HFFc6 (cell line): ENCODE results near the gene IGF1R. TPM values are rescaled to one million over a fixed set of nuclear protein-coding genes. Genes with fewer than 3 reads are reported as not detected.

Experiments
- DNase-seq: peaks from one replicate; pipeline ENCODE4 v3.0.0-alpha.2; 2018
- H3K27ac Mint-ChIP-seq: 2 replicates; pipeline ENCODE4 v1.8.0; 2020; ENCODE audit warnings: mild to moderate bottlenecking, mixed read lengths
- H3K27me3 Mint-ChIP-seq: 2 replicates; pipeline ENCODE4 v1.8.0; 2021; ENCODE audit warnings: mild to moderate bottlenecking, moderate library complexity, mixed read lengths; ENCODE audit not compliant: insufficient read depth
- H3K36me3 Mint-ChIP-seq: 2 replicates; pipeline ENCODE4 v1.8.0; 2021; ENCODE audit warnings: low read depth, mixed read lengths
- H3K4me1 Mint-ChIP-seq: 2 replicates; pipeline ENCODE4 v1.8.0; 2020; ENCODE audit warnings: low read depth, mixed read lengths
- H3K4me3 Mint-ChIP-seq: 2 replicates; pipeline ENCODE4 v1.8.0; 2020; ENCODE audit warnings: mild to moderate bottlenecking, moderate library complexity, mixed read lengths
- H3K9me3 Mint-ChIP-seq: 2 replicates; pipeline ENCODE4 v1.8.0; 2020; ENCODE audit warnings: mild to moderate bottlenecking, mixed read lengths
- total RNA-seq, 6 experiments: library from RNA; stranded (reverse); fragmentation: NEBNext Ultra II Directional; extraction: Animal tissue kit (Norgen Biotek cat#: 25700); gene quantifications; 2 replicates in 1 of 6; 3 replicates in 5 of 6; pipeline ENCODE4 v1.2.3, GENCODE V29; 2021
- TF ChIP-seq, protein P1 (sequence below): fragments of 200-600 bp; sonication (generic); IDR thresholded peaks from 2 replicates; pipeline ENCODE4 v1.5.0; 2021; ENCODE audit warnings: antibody characterized with exemption, mild to moderate bottlenecking

The IGF1R gene
- total RNA-seq, 6 experiments from 2014 or later = 46.7 to 61.9 (median 50.1) TPM

GRCh38 chr15:98720031-98720430 lies 71.7 kb downstream of the IGF1R start:
- Mint-ChIP-seq H3K4me1 (peaks cover 92% of the 10 kb centered on the region), H3K9me3 (no peaks in the 10 kb centered on the region), H3K27ac (peak overlapping the region; percentile 1; the same call in 1 of the 2 replicates), H3K4me3 (no peak overlapping the region), H3K27me3 (peaks cover 2% of the 10 kb centered on the region; the same call in 1 of the 2 replicates), H3K36me3 (peaks cover 8% of the 10 kb centered on the region)
- DNase-seq = no peak
- TF ChIP-seq, protein P1, sequence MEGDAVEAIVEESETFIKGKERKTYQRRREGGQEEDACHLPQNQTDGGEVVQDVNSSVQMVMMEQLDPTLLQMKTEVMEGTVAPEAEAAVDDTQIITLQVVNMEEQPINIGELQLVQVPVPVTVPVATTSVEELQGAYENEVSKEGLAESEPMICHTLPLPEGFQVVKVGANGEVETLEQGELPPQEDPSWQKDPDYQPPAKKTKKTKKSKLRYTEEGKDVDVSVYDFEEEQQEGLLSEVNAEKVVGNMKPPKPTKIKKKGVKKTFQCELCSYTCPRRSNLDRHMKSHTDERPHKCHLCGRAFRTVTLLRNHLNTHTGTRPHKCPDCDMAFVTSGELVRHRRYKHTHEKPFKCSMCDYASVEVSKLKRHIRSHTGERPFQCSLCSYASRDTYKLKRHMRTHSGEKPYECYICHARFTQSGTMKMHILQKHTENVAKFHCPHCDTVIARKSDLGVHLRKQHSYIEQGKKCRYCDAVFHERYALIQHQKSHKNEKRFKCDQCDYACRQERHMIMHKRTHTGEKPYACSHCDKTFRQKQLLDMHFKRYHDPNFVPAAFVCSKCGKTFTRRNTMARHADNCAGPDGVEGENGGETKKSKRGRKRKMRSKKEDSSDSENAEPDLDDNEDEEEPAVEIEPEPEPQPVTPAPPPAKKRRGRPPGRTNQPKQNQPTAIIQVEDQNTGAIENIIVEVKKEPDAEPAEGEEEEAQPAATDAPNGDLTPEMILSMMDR = no peak

DNA sequence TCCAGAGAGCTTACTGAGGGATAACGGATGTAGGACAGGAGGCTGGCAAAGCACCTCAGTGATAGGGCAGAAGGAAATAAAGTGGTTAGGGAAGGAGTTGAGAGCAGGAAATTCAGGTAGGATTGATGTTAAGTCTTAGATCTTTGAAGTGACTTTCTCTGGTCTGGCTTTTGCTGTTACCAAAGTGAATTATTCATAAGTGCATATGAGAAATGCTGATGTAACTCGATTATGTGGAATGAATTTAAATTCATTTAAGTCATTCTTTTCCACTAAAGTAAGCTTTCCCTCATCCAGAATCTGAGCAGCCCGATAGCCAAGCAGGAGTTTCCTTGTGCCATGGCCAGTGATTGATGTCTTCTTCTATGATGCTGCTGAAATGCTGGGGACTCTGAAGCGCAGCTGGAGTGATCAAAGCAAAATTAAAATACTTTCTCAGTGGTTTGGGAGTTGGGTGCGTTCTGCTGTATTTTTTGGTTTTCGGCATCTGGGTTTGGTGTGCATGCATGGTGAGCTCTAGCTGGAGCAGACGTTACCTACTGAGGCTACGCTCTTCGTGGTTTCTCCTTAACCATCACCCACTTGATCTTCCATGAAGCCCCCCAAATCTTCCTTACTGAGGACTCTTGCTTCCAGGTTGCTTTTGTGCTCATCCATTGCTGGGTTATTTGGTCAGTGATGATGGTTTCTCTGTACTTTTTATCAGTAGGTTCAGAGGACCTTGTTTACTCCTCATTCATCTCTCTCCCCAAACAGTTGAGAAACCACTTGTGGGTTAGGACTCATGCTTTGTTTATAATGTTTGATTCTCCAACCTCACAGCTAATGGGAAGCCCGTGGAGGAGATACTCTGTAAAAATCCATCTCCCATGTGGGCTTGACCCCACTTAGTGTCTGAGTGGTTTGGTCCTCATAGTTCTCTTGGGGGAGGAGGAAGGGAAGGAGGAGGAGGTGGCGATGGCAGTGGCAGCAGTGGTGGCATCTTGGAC lies 72.5 kb downstream of the IGF1R start:
- Mint-ChIP-seq H3K36me3 (peaks cover 14% of the 10 kb centered on the region), H3K9me3 (no peaks in the 10 kb centered on the region), H3K27me3 (peaks cover 2% of the 10 kb centered on the region; the same call in 1 of the 2 replicates), H3K4me3 (no peak overlapping the region), H3K27ac (peak overlapping the region; percentile 1; the same call in 1 of the 2 replicates), H3K4me1 (peaks cover 92% of the 10 kb centered on the region)
- TF ChIP-seq, protein P1 = no peak
- no peak for DNase-seq

DNA sequence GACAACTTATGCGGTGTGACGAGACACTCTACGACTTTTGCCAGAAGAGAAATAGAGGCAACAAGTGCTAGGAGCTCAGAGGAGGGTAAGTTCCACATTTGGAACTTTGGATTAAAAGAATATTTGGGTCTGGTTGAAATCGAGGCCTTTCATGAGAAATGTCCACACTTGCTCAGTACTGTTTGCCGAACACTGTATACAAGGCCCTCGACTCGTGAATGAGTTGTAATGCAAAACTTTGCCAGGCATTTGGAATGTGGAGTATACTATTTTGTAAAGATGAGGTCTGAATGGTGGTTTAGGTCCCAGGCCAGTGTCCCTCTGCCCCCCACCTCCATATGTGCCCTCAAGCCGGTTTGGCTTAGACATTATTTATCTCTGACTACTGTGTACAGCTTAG lies 73.9 kb downstream of the IGF1R start:
- H3K9me3 Mint-ChIP-seq = no peaks in the 10 kb centered on the region
- peaks cover 94% of the 10 kb centered on the region for H3K4me1 Mint-ChIP-seq
- no peak for DNase-seq
- H3K27ac Mint-ChIP-seq = no peak overlapping the region; the same call in 1 of the 2 replicates
- TF ChIP-seq, protein P1 = no peak
- peaks cover 19% of the 10 kb centered on the region for H3K36me3 Mint-ChIP-seq
- H3K27me3 Mint-ChIP-seq = peaks cover 3% of the 10 kb centered on the region
- H3K4me3 Mint-ChIP-seq = no peak overlapping the region

DNA sequence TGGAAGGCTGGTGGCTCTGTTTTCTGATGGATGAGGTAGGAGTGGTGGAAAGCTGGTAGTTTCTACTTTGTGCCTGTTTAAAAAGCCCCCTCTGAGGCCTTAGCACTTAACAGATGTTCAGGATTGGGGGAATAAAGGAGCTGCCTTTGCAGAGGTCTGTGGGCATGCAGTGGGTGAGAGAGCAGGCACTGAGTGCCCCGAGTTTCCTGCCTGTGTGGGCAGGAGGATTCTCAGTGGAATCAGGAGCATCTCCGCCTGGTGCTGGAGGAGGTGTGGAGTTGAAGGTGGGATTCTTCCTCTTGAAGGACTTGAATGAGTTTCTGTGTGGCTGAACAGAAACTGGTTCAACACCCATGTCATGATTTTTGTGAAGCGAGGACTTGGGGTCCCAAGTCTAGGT lies 74.3 kb downstream of the IGF1R start:
- Mint-ChIP-seq H3K9me3 (no peaks in the 10 kb centered on the region), H3K27me3 (peaks cover 7% of the 10 kb centered on the region), H3K4me1 (peaks cover 97% of the 10 kb centered on the region), H3K27ac (peak overlapping the region; percentile 12; the same call in 1 of the 2 replicates), H3K36me3 (peaks cover 19% of the 10 kb centered on the region), H3K4me3 (no peak overlapping the region)
- TF ChIP-seq, protein P1 = no peak
- DNase-seq = no peak

- Mint-ChIP-seq H3K27ac (no peak overlapping the region), H3K4me1 (peaks cover 97% of the 10 kb centered on the region), H3K4me3 (no peak overlapping the region), H3K36me3 (peaks cover 19% of the 10 kb centered on the region), H3K27me3 (peaks cover 7% of the 10 kb centered on the region), H3K9me3 (no peaks in the 10 kb centered on the region)
- DNase-seq = no peak
- TF ChIP-seq, protein P1 = no peak
These were observed 74.9 kb downstream of the IGF1R start for GRCh38 chr15:98723195-98723594.
